HG03095 (cell line): Measurements from ENCODE around the gene ZBTB33.

Experiments used
- ATAC-seq: cut with Tn5 transposase; IDR thresholded peaks from one replicate; pipeline ENCODE4 v1.9.1; 2021; ENCODE audit warnings: moderate library complexity; ENCODE audit not compliant: unreplicated experiment

ZBTB33 gene

DNA sequence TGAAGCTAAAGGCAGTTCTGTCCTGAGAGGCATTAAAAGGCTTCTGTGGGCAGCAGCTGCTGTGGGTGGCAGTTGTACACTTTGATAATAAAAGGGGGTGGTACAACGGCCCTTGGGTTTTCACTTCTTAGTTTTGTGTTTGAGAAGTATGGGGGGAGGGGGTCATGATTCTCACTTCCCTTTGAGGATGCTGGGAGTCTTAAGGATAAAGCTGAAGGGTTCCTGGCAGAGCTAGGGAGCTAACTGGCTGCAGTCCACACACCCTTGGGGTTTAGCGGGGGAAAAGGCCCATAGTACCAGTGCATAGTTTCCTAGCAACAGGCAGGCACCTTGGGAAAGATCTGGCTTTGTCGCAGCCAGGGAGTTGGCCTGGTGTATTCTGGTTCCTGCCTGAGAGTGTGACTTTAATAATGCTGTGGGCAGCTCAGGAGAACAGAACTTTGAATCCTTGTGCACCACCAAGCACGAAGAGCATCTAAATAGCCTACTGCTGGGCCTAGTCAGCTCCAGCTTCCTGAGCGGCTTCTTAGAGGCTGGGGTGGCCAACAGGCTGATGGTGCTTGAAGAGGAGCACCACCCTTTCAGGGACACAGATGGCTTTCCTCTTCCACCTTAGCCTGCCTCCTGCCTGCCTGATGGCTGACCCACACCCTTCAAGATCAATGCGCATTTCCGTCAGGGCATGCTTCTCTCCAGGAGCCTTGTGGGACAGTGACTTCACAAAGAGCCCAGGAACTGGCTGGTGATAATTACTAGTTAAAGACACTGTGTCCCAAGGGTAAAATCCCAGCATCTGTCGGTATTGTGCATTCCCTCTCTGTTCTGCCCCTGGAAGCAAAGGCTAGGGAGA, 12.5 kb downstream of the ZBTB33 start:
- no peak for ATAC-seq

DNA sequence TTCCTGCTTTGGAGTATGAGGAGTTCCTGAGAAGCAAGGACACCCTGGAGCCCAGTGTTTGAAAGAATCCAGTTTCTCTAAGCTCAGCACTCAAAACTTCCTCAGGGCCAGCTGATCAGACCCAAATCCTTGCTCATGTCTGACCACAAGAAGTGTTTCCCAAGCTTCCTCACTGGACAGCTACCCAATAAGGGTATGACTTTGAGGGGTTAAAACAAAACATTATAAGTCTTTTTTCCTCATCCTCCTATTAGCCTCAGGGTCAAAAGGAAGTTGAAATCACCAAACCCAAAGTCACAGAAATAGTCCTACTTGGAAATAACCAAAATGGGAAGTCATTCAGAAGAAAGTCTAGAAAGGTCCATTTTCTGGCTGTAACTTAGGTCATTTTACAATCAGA, 13.7 kb downstream of the ZBTB33 start:
- no peak for ATAC-seq

DNA sequence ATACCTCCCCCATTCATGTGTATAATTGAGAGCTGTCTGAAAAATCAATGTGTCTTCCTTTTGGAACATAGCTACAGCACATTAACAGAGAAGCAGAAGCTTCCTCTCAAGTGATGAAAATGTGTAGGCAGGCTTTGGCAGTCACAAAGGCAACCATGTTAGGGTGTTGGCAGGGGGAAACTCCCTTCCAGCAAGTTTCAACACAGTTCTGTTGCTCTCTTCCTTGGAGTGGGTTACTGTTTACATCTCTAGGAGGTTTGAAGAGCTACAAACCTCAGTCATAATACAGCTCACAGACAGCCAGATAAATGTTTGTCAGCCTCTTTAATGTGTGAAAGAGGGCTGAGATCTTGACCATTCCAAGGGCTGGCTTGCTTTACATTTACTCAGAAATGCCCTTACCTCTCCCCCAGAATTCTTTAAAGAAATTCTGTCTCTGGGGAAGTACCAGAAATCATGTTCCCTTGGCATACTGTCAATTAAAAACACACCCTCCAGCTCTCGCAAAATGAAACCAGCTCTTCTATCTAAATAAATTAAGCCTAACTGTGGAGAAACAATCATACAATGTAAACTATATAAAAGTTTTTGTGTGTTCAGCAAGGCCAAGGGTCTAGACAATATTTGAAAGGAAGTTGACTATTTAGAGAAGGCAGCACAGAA, 18.9 kb downstream of the ZBTB33 start:
- ATAC-seq = no peak

DNA sequence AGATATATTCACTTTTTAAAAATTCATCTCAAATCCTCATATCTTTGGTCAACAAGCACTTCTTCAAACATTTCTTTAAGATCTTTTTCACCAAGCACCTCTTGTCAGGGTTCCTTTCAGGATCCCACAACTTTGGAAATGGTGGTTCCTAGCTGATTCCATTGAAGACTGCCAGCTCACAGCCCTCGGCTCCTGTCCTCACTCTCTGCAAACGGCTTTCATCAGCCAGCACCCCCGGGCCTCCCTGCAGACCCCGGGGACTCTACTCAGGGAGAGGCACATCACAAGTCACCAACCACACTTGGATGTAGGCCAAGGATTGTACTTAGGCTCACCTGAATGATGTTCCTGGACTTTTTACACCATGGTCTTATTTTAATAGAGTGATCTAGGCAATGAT, 20.0 kb downstream of the ZBTB33 start:
- ATAC-seq = no peak

DNA sequence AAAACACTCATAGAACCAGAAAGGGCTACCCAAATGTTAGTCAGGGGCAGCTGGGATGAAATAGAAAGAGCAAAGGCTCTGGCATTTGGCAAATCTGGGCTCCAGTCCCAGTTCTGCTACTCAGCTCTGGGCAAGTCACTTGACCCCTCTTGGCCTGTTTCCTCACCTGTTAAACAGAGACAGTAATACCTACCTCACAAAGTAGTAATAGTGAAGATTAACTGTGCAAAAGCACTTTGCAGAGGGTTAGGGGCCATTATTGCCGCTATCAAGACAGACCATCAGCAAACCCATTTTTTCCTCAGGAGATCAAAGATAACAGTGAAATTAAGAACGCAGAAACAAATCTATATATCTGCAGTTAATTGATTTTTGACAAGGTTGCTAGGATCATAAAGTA, 20.6 kb downstream of the ZBTB33 start:
- ATAC-seq = no peak

DNA sequence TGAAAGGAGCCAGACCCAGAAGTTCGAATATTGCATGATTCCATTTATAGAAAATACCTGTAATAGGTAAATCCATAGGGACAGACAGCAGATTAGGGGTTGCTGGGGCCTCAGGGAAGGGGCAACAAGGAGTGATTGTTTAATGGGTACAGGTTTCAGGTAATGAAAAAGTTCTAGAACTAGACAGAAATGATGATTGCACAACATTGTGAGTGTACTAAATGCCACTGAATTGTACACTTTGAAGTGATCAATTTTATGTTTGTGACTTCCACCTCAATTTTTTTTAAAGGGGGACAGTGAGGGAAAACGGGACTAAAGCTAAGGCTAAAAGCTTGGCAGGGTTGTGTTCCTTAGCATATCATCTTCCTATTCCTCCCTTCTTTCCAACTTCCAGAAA, 23.5 kb downstream of the ZBTB33 start:
- no peak for ATAC-seq

DNA sequence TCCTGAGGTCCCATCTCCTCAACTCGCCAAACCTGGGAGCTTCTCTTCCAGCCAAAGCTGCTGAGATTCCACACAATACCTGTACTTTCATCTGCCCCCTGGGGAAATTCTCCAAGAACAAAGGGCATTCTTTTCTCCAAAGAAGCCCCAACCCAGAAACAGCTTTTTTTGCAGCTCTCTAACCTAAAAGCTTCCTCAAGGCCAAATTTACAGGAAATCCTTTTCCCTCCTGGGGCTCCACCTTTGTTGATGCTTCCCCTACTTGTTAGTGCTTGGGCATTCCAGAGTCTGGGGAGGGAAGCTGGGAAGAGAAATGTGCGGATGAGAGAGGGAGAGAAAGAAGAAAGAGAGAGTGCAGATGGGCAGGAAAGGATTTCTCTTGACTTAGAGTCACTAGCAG, 24.3 kb downstream of the ZBTB33 start:
- no peak for ATAC-seq

DNA sequence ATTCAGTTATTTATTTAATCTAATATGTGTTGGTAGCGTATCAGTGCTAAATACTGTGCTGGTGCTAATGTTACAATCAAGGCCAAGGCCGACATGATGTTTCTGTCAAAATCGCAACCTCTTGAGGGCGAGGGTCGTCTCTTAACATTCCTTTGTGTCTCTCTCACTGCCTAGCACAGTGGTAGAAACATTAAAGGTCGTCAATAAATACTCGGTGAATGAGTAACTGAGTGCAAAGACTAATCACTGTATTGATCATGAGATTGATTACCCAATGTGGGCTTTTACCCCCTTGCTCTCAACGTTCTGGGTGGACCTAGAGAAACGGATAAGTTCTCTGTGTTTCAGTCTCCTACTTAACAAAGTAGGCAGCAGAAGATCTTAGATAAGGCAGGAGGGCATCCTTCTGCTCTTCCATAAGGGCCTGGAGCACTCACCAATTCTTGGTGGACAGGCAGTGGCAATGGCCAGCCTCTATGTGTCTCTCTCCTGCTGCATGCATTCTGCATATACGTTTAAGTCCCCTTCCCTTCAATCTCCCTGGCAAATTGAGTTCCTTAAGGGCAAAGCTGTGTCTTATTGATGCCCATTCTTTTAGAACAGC, 30.5 kb downstream of the ZBTB33 start:
- ATAC-seq = no peak

DNA sequence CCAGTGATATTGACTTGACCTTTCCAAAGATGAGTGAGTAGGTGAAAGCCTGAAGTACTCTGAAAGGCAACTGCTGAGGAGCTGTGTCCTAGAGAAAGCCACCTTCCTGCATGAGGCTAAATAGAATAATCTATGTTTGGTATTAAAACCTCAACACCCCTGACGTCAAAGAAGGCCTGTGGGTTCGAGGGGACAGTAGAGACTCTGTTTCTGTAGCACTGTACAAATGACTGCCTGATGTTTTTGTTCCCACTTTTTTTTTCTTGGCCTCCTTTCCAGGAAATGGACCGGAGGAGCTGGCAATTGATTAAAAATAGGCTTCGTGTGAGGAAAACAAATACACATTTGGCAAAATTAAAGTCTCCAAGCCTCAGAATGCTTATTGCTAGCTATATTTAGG, 31.1 kb downstream of the ZBTB33 start:
- ATAC-seq = no peak

DNA sequence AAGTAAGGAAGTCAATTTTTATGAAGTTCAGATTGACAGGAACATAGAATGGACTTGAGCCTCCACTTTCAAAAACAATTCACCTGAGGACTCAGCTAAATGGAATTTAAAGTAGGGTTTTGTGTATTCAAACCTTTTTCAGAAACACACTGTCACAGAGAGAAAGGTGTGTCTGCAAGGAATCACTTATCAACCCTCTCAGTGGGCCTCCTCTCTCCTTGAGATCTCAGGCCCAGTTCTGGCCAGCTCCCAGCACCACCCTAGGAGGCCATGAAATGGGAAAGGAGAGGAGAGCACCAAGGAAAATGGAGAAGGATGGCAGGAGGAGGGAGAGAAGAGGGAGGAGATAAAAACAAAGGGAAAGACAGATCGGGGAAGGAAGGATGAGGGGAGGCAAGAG, 32.1 kb downstream of the ZBTB33 start:
- no peak for ATAC-seq

DNA sequence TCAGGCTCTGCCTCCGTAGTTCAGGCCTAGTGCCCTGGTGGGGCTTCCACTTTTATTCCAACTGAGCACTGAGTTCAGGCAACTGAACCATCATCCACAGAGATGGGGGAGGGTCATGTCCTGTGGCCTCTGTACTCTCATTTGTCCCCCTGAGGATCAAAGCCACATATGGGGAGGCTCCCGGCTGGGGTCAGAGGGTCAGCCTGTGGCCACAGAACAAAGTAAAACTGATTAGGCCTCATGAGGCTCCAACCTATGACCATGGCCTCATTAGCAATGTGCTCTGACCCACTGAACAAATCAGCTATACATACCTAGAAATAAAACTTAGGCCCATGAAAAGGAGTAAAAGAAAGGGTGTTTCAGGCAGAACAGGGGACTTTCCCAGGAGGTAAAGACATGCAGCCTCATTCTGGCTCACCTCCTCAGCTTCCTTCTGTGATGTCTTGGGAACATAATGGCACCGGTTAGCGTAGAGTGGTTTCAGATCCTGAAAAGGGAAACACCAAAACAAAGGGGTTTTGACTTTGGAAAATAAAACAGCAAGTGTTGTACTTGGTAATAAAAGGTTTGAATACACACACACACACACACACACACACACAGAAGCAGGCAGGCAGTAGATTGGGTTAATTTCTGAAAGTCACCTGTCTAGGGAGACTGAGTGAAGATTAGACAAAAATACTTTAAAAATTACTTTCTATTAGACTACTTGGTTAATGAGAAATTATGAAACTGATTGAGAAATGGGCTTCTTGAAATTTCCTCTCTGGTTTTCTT, 36.3 kb downstream of the ZBTB33 start:
- peak; percentile 43 for ATAC-seq

DNA sequence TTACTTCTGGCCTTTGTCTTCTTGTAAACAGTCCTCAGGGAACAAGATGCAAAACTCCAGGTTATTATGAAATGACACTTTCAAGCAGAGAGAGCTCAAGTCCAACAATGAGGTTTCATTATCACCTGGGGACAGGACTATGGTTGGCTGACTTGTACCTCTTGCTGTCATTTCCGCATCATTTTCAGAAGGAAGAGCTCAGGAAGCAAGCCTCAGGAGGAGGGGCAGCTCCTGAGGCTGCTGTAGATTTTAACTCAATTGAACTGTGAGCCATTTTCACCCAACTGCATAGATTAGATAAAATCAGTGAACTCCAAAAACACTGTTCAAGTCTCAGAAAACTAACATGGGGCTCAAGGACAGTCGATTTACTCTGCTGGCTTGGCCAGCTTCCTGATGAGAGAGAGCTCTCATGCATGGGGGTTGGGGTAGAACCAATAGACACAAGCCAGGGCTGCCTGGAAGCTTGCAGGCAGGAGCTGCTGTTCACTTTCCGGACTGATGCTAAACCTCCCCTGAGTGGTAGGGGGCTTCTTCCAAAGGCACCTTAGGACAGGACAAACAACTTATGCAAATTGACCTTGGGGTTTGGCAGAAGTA, 37.0 kb downstream of the ZBTB33 start:
- peak; percentile 65 for ATAC-seq

DNA sequence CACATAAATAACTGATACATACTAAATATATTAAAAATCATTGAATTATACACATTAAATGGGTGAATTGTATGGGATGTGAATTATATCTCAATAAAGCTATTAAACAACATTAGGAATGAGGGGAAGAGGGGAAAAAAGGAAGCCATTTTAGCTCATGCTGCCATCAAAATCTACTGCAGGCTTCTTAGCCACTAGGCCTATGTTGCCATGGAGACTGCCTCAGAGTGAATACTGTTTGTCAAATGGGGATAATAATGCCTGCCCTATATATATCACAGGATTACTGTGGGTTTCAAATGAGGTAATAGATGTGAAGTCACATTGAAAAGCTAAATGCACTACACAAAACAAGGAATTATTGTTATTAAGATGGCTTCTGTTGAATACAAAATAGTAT, 39.5 kb downstream of the ZBTB33 start:
- no peak for ATAC-seq

DNA sequence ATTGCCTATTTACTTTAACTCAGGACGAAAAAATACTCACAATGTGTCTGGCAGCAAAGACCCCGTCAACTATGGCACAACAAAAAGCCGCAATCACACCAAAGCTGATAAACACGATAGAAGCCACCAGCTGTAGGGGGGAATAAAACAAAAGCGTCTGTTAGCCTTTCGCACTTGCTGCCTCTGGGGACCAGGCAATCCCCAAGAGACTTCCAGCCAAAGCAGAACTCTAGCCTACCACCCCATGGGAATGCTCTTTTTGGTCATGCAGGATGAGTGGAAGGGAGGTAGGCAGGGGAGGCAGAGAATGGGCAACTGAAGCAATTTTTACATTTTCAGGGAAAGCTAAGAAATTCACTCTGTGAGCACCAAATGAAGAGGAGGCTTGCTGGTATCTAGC, 40.6 kb downstream of the ZBTB33 start:
- ATAC-seq = no peak

DNA sequence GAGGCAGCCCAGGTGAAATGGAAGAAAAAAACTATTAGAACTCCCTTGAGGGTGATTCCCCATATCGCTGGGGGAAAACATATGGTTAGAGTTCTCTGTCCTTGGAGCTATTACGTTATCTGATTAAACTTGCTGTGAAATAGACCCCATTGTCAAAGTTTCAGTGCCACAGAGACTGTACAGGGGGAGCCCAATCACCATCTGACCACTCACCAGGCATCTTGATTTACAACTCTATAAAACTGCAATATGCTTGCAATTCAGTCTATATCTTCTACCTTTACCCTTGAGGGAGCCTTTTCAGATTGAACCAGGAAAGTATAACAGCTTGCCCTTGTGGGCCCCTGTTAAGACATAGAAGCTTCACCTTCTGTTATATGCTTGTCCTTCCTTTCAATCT, 42.4 kb downstream of the ZBTB33 start:
- no peak for ATAC-seq

DNA sequence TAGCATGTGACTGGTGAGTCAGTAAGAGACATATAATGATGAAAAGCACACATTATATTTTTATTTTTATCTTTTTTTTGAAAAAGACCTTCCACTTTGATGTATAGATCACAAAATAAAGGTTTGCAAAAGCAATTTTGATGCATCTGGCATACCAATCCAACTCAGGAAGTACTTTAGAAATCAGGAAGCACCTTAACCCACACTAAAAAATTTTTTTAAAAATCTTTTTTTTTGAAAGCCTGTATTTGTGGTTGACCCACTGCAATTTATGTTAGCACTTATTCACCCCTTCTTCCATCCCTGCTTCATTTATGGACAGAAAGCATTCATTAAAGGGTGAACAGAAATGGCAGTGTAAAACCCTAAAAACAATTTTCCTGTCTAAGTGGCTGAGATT, 44.0 kb downstream of the ZBTB33 start:
- no peak for ATAC-seq

DNA sequence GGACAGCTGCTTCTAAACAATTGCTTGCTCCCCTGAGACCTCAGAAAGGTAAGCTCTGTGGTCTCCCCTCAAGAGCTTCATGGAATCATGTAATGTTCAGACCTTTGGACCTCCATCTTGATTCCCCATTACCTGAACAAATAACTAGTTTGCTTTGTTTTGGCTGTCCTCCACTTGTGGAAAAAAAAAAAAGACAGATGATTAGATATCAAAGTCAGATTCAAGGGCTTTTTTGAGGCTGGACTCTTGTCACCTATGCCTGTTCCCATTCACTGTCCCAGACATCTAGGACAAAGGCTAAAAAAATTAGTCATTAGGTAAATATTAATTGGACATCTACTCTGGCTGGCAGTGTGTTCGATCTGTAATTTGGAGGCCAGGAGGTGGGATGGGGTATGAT, 47.3 kb downstream of the ZBTB33 start:
- no peak for ATAC-seq

DNA sequence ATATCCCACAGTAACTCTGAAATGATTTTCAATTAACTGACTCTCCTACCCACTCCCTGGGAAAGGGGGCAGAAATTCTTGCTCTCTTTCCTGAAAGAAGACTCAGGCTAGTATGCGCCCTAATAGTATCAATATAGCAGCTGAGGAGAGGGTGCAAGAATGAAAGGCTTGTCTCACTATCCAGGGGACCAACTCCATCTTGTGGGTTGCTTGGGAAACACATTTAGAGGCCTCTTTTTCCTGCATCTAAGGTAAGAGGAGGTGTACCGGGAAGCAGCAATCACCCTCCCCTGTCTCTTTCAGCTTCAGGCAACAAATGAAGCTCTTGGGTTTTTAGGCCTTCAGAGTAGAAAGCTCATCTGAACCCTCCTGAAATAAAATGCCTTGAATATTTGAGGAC, 49.3 kb downstream of the ZBTB33 start:
- ATAC-seq = no peak

DNA sequence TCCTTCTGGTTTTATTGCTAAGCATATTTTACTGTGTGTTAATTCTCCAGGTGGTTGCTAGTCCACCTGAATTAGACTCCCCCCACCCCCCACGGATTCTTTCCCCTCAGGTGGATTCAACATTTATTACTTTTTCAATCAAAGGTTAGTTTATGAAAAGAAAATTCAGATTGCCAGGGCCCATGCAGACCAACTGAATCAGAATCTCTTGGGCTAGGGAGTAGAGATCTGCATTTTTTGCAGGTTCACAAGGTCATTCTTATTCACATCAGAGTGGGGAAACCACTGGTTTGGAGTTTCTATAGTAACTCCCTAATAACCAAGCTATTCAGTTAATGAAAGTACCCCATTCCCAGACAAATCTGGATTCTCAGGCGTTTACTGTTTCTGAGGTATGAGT, 50.9 kb downstream of the ZBTB33 start:
- no peak for ATAC-seq

DNA sequence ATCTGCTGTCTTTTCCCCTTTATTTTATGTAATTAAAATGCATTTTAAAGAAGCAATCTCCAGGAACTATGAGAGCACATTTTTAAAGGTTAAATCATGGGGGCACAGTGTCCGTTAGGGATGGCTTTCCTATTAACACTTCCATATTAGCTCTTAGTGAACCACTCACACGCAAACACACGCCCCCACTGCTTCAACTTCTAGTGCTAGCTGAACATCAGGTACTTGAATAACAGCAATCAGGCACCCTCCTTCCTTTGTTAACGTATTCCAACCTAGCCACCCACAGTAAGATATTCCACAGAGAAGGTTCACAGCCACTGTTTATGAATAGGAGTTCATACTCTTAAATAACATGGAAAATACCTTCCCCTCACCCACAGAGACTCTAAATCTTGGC, 51.3 kb downstream of the ZBTB33 start:
- no peak for ATAC-seq

DNA sequence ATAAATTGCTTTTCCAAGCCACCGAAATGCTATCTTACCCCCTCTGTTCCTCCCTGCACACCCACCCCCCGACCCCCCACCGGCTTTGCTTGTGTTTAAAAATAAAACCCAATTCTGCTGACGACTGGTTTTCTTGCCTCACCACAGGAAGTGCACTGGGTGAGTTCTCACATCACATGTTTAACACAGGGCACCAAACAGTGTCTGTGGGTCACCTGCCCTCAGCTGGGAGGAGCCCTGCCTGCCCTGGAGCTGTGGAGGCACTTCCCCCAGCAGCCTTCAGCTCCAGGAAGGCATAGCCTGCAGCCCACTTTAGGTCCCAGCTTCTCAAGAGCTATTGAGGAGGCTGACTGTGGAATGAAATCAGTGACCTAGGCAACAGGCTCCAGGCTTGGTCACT, 51.8 kb downstream of the ZBTB33 start:
- peak; percentile 83 for ATAC-seq
